Body of pancreas (tissue), 4 donors: Measurements from ENCODE around the gene GTPBP6.

Source experiments
- POLR2A ChIP-seq, 3 donors: fragments of 450-650 bp; IDR thresholded peaks; one replicate each; pipeline ENCODE4 v1.6.1; 2016; ENCODE audit warnings: antibody characterized with exemption in 3 of 3, mild to moderate bottlenecking in 2 of 3
- TF ChIP-seq, protein P1 (sequence below), 7 experiments: fragments of 450-650 bp in 4 of 7; fragments of 200-600 bp in 3 of 7; sonication (generic) in 3 of 7; IDR thresholded peaks; one replicate each; pipeline ENCODE4 v1.5.1; 2016 to 2019; ENCODE audit warnings: antibody characterized with exemption in 7 of 7

GRCh38 chrX:340121-340520, 21.5 kb upstream of the GTPBP6 start:
- TF ChIP-seq, protein P1, sequence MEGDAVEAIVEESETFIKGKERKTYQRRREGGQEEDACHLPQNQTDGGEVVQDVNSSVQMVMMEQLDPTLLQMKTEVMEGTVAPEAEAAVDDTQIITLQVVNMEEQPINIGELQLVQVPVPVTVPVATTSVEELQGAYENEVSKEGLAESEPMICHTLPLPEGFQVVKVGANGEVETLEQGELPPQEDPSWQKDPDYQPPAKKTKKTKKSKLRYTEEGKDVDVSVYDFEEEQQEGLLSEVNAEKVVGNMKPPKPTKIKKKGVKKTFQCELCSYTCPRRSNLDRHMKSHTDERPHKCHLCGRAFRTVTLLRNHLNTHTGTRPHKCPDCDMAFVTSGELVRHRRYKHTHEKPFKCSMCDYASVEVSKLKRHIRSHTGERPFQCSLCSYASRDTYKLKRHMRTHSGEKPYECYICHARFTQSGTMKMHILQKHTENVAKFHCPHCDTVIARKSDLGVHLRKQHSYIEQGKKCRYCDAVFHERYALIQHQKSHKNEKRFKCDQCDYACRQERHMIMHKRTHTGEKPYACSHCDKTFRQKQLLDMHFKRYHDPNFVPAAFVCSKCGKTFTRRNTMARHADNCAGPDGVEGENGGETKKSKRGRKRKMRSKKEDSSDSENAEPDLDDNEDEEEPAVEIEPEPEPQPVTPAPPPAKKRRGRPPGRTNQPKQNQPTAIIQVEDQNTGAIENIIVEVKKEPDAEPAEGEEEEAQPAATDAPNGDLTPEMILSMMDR (IDR thresholded peaks at IDR 0.05) = no peak
- no peak for TF ChIP-seq POLR2A (IDR thresholded peaks at IDR 0.05)
